Bone marrow (tissue), 2 donors: Measurements from ENCODE around the gene METTL27.
A peak's percentile ranks its signal among the peaks of the same experiment; 100 is the strongest.
"Not testable (repeated sequence)": the region's sequence is repeated elsewhere in the genome, so short reads cannot be mapped to it uniquely, and the experiment has no call there.

ENCODE experiments used
- DNase-seq, 2 donors: peaks; one replicate each; lab custom pipeline; 2025; lab: John Stamatoyannopoulos, UW

METTL27 gene

GRCh38 chr7:73820013-73820412, 22.3 kb downstream of the METTL27 start:
- DNase-seq = no peak

- no peak for DNase-seq
Observed at GRCh38 chr7:73817121-73817520, 25.2 kb downstream of the METTL27 start.

GRCh38 chr7:73815436-73815835, 26.9 kb downstream of the METTL27 start:
- DNase-seq = no peak

- DNase-seq = no peak
Observed at GRCh38 chr7:73812996-73813395, 29.3 kb downstream of the METTL27 start.

GRCh38 chr7:73811760-73812168, 30.6 kb downstream of the METTL27 start:
- peak; percentile 21 to 31 for DNase-seq

GRCh38 chr7:73810998-73811360, 31.3 kb downstream of the METTL27 start:
- DNase-seq = no peak

GRCh38 chr7:73809467-73809951, 32.8 kb downstream of the METTL27 start:
- no peak for DNase-seq

GRCh38 chr7:73802459-73802858, 39.9 kb downstream of the METTL27 start:
- DNase-seq = no peak

GRCh38 chr7:73801577-73801976, 40.7 kb downstream of the METTL27 start:
- no peak for DNase-seq

- DNase-seq = no peak
Observed at GRCh38 chr7:73799282-73800141, 42.8 kb downstream of the METTL27 start.

- DNase-seq = not testable (repeated sequence)
Observed at GRCh38 chr7:73797176-73797575, 45.1 kb downstream of the METTL27 start.

- not testable (repeated sequence) for DNase-seq
Observed at GRCh38 chr7:73796656-73797055, 45.7 kb downstream of the METTL27 start.

- DNase-seq = not testable (repeated sequence)
Observed at GRCh38 chr7:73795188-73795587, 47.1 kb downstream of the METTL27 start.

GRCh38 chr7:73791170-73791690, 51.1 kb downstream of the METTL27 start:
- DNase-seq = not testable (repeated sequence)

- DNase-seq = no peak
Observed at GRCh38 chr7:73789051-73789450, 53.3 kb downstream of the METTL27 start.

GRCh38 chr7:73787786-73788048, 54.6 kb downstream of the METTL27 start:
- not testable (repeated sequence) for DNase-seq

- no peak for DNase-seq
Observed at GRCh38 chr7:73786588-73786987, 55.7 kb downstream of the METTL27 start.
